ENCODE measurements around the gene MED29. TPM values are rescaled to one million over a fixed set of nuclear protein-coding genes. Genes with fewer than 3 reads are reported as not detected.

Gene MED29
- total RNA-seq, 2 experiments from 2014 or later, result 45.0 to 46.1 TPM

DNA sequence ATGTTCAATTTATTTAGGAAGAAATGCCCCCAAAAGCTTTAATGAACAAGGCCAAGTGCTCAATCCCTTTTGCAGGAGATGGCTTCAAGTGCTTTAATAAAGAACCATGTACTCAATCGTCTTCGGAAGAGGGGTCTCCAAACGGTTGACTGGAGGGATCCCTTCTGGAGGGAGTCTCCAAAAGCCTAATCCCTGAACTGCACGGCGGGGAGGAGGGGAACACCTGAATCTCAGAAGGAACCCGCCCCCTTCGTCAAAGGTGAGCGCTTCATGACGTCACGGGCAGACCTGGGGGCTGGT, 777 bp upstream of the MED29 start:
- H3K4me1 Mint-ChIP-seq (ENCODE audit: low read depth), result peaks cover 33% of the 10 kb centered on the region
- ChIA-PET CTCF (interaction anchor here (1.0 to 2.2 kb wide), 4 partner anchors 21 to 55 kb away, joined by 3 to 31 read pairs (median 8); partner anchors contain the start of genes PLEKHG2, RPS16, SAMD4B and SUPT5H), POLR2A (interaction anchor here (0.7 to 6.4 kb wide), 16 partner anchors 15 to 1016 kb away, joined by 3 to 144 read pairs (median 6); partner anchors contain the start of genes GMFG, PLEKHG2, PSMD8 and RPS16)
- no peaks in the 10 kb centered on the region for H3K27me3 ChIP-seq (ENCODE audit: control insufficient read depth in 1 of 2, insufficient read depth in 2 of 2, low read length in 2 of 2)
- peaks cover 44% of the 10 kb centered on the region for H3K4me1 ChIP-seq (ENCODE audit: insufficient read depth, low read length)
- peaks cover 67% of the 10 kb centered on the region for H3K36me3 ChIP-seq (ENCODE audit: insufficient read depth, low read length)
- H3K9me3 ChIP-seq (ENCODE audit: control insufficient read depth in 1 of 2, insufficient read depth in 1 of 2, low read length in 2 of 2), result no peaks in the 10 kb centered on the region
- intact Hi-C loops (cut with DNase I, micrococcal nuclease), result loop anchor here (1.0 to 5.0 kb wide), 6 partner anchors 11 to 263 kb away; partner anchors contain the start of genes EID2B (in 1 of the 2), PAK4 (in 1 of the 2) and SUPT5H (in 1 of the 2)
- H3K4me3 Mint-ChIP-seq, result peak overlapping the region; percentile 90
- no peaks in the 10 kb centered on the region for H3K27me3 Mint-ChIP-seq
- H3K27ac Mint-ChIP-seq, result peak overlapping the region; percentile 96
- no peak for TF ChIP-seq CTCF (IDR thresholded peaks at IDR 0.05)
- H3K4me3 ChIP-seq (ENCODE audit: low read length), result peak overlapping the region; percentile 91
- DNase-seq, result peak in 9 of 14 experiments; percentile 60 to 95 (median 74)
- H3K27ac ChIP-seq (ENCODE audit: low read depth in 1 of 2, low read length in 2 of 2), result peak overlapping the region; percentile 98 to 100
- ATAC-seq (ENCODE audit: poor library complexity), result no peak
- peaks cover 78% of the 10 kb centered on the region for H3K36me3 Mint-ChIP-seq (ENCODE audit: low read depth)
- no peaks in the 10 kb centered on the region for H3K9me3 Mint-ChIP-seq

- no peaks in the 10 kb centered on the region for H3K27me3 Mint-ChIP-seq
- ATAC-seq (ENCODE audit: poor library complexity) (peak; percentile 43), DNase-seq (peak; percentile 87 to 98 (median 94))
- Histone ChIP-seq H3K4me3 (ENCODE audit: low read length) (peak overlapping the region; percentile 31), H3K27me3 (ENCODE audit: control insufficient read depth in 1 of 2, insufficient read depth in 2 of 2, low read length in 2 of 2) (no peaks in the 10 kb centered on the region), H3K27ac (ENCODE audit: low read depth in 1 of 2, low read length in 2 of 2) (peak overlapping the region; percentile 90 to 100), H3K36me3 (ENCODE audit: insufficient read depth, low read length) (peaks cover 41% of the 10 kb centered on the region), H3K4me1 (ENCODE audit: insufficient read depth, low read length) (peaks cover 68% of the 10 kb centered on the region), H3K9me3 (ENCODE audit: control insufficient read depth in 1 of 2, insufficient read depth in 1 of 2, low read length in 2 of 2) (no peaks in the 10 kb centered on the region)
- peak overlapping the region; percentile 98 for H3K27ac Mint-ChIP-seq
- no peaks in the 10 kb centered on the region for H3K9me3 Mint-ChIP-seq
- peak; percentile 91 for TF ChIP-seq CTCF (IDR thresholded peaks at IDR 0.05)
- H3K4me3 Mint-ChIP-seq, result peak overlapping the region; percentile 63
- ChIA-PET CTCF (interaction anchor here (0.9 to 4.2 kb wide), 13 partner anchors 10 to 135 kb away, joined by 3 to 102 read pairs (median 6); partner anchors contain the start of genes EID2B, GMFG, PLEKHG2 and RPS16), POLR2A (interaction anchor here (0.8 to 5.3 kb wide), 9 partner anchors 10 to 105 kb away, joined by 3 to 126 read pairs (median 5); partner anchors contain the start of genes GMFG, PLEKHG2, RPS16 and SAMD4B)
- peaks cover 54% of the 10 kb centered on the region for H3K4me1 Mint-ChIP-seq (ENCODE audit: low read depth)
- H3K36me3 Mint-ChIP-seq (ENCODE audit: low read depth), result peaks cover 53% of the 10 kb centered on the region
- intact Hi-C loops (cut with DNase I, micrococcal nuclease), result loop anchor here (1.0 to 5.0 kb wide), 4 partner anchors 14 to 275 kb away; partner anchors contain the start of genes EID2B (in 1 of the 2) and PLEKHG2 (in 1 of the 2)
These were observed 6.5 kb downstream of the MED29 start for GRCh38 chr19:39397360-39398296.

- Mint-ChIP-seq H3K9me3 (no peaks in the 10 kb centered on the region), H3K4me1 (ENCODE audit: low read depth) (peaks cover 53% of the 10 kb centered on the region), H3K36me3 (ENCODE audit: low read depth) (peaks cover 50% of the 10 kb centered on the region), H3K27ac (peak overlapping the region; percentile 98), H3K4me3 (no peak overlapping the region), H3K27me3 (no peaks in the 10 kb centered on the region)
- no peak for TF ChIP-seq CTCF (IDR thresholded peaks at IDR 0.05)
- H3K9me3 ChIP-seq (ENCODE audit: control insufficient read depth in 1 of 2, insufficient read depth in 1 of 2, low read length in 2 of 2), result no peaks in the 10 kb centered on the region
- peak overlapping the region; percentile 31 for H3K4me3 ChIP-seq (ENCODE audit: low read length)
- peak in 10 of 14 experiments; percentile 28 to 86 (median 54) for DNase-seq
- peaks cover 71% of the 10 kb centered on the region for H3K4me1 ChIP-seq (ENCODE audit: insufficient read depth, low read length)
- H3K27me3 ChIP-seq (ENCODE audit: control insufficient read depth in 1 of 2, insufficient read depth in 2 of 2, low read length in 2 of 2), result no peaks in the 10 kb centered on the region
- intact Hi-C loops (cut with DNase I, micrococcal nuclease), result loop anchor here in 1 of 2 experiments (1.0 to 5.0 kb wide), 2 partner anchors 134 to 274 kb away; partner anchors contain the start of gene EID2B
- H3K27ac ChIP-seq (ENCODE audit: low read depth in 1 of 2, low read length in 2 of 2), result peak overlapping the region; percentile 90 to 100
- ChIA-PET POLR2A (interaction anchor here (0.8 to 5.3 kb wide), 10 partner anchors 9 to 104 kb away, joined by 3 to 126 read pairs (median 4); partner anchors contain the start of genes GMFG, PLEKHG2, RPS16 and SAMD4B), CTCF (interaction anchor here (0.9 to 4.2 kb wide), 12 partner anchors 9 to 135 kb away, joined by 3 to 102 read pairs (median 6); partner anchors contain the start of genes EID2B, GMFG, PLEKHG2 and RPS16)
- peaks cover 36% of the 10 kb centered on the region for H3K36me3 ChIP-seq (ENCODE audit: insufficient read depth, low read length)
- no peak for ATAC-seq (ENCODE audit: poor library complexity)
These were observed 7.2 kb downstream of the MED29 start for GRCh38 chr19:39398297-39398864.

Data from CD4-positive, alpha-beta T cell (primary cell).